HG02938 (cell line): ENCODE results near the gene LAIR2.
"Not testable (repeated sequence)": the region's sequence is repeated elsewhere in the genome, so short reads cannot be mapped to it uniquely, and the experiment has no call there.

Source experiments
- ATAC-seq: cut with Tn5 transposase; IDR thresholded peaks from one replicate; pipeline ENCODE4 v1.9.1; 2021; ENCODE audit warnings: mild to moderate bottlenecking, moderate library complexity; ENCODE audit not compliant: unreplicated experiment

LAIR2 gene

GRCh38 chr19:54492568-54492967 is 10.1 kb upstream of the LAIR2 start:
- ATAC-seq, result no peak

GRCh38 chr19:54493056-54493455 is 9.6 kb upstream of the LAIR2 start:
- ATAC-seq, result not testable (repeated sequence)

GRCh38 chr19:54493967-54494585 is 8.6 kb upstream of the LAIR2 start:
- ATAC-seq, result no peak

GRCh38 chr19:54495284-54495683 is 7.3 kb upstream of the LAIR2 start:
- not testable (repeated sequence) for ATAC-seq

GRCh38 chr19:54497747-54498450 is 4.7 kb upstream of the LAIR2 start:
- not testable (repeated sequence) for ATAC-seq

GRCh38 chr19:54498451-54498772 is 4.2 kb upstream of the LAIR2 start:
- not testable (repeated sequence) for ATAC-seq

GRCh38 chr19:54505542-54505941 is 2.9 kb downstream of the LAIR2 start:
- not testable (repeated sequence) for ATAC-seq

GRCh38 chr19:54506079-54506478 is 3.4 kb downstream of the LAIR2 start:
- ATAC-seq, result no peak

- ATAC-seq, result not testable (repeated sequence)
Measured at GRCh38 chr19:54507038-54507717, 4.5 kb downstream of the LAIR2 start.

- no peak for ATAC-seq
Measured at GRCh38 chr19:54507824-54508223, 5.2 kb downstream of the LAIR2 start.

- ATAC-seq, result not testable (repeated sequence)
Measured at GRCh38 chr19:54508487-54508886, 5.9 kb downstream of the LAIR2 start.

GRCh38 chr19:54509200-54509940 is 6.7 kb downstream of the LAIR2 start:
- ATAC-seq, result not testable (repeated sequence)

GRCh38 chr19:54515156-54515555 is 12.5 kb downstream of the LAIR2 start:
- ATAC-seq, result no peak

- no peak for ATAC-seq
Measured at GRCh38 chr19:54517483-54517882, 14.9 kb downstream of the LAIR2 start.

- ATAC-seq, result no peak
Measured at GRCh38 chr19:54518844-54519243, 16.2 kb downstream of the LAIR2 start.

GRCh38 chr19:54521022-54521859 is 18.6 kb downstream of the LAIR2 start:
- no peak for ATAC-seq

GRCh38 chr19:54521860-54522513 is 19.4 kb downstream of the LAIR2 start:
- no peak for ATAC-seq

GRCh38 chr19:54523403-54523802 is 20.8 kb downstream of the LAIR2 start:
- ATAC-seq, result no peak

- no peak for ATAC-seq
Measured at GRCh38 chr19:54525636-54526035, 23.0 kb downstream of the LAIR2 start.

- no peak for ATAC-seq
Measured at GRCh38 chr19:54526972-54527371, 24.3 kb downstream of the LAIR2 start.
